Measurements from ENCODE around the gene LIN7C.

- TF ChIP-seq TAF7 (optimal IDR thresholded peaks at IDR 0.05; ENCODE audit: borderline replicate concordance, low read depth, low read length) = no peak
- TF ChIP-seq CTCF (IDR thresholded peaks at IDR 0.05; ENCODE audit: control extremely low read depth in 1 of 3, insufficient read depth in 1 of 3, low read depth in 1 of 3, low read length in 3 of 3) = no peak
These were observed 18.9 kb downstream of the LIN7C start for GRCh38 chr11:27487706-27488105.
